Left lung (tissue), 10 donors: Measurements from ENCODE around the gene RXYLT1. TPM values are rescaled to one million over a fixed set of nuclear protein-coding genes. Genes with fewer than 3 reads are reported as not detected.

Source experiments
- ATAC-seq: fragments of 200-7000 bp; cut with Tn5 transposase; one replicate; pipeline ENCODE4 v1.9.1; 2020; ENCODE audit warnings: moderate library complexity
- DNase-seq, 4 donors: peaks; one replicate each; pipeline ENCODE4 v3.0.0-alpha.2; 2013 to 2020
- H3K27ac ChIP-seq, 2 donors: fragments of 200-600 bp; sonication (generic) in 1 of 2; one replicate each; pipeline versions ENCODE4 v1.5.0 to v1.8.0; 2020 to 2021
- H3K27me3 ChIP-seq, 2 donors: fragments of 200-600 bp; sonication (generic) in 1 of 2; one replicate each; pipeline versions ENCODE4 v1.5.0 to v1.8.0; 2020 to 2021
- H3K36me3 ChIP-seq, 2 donors: fragments of 200-600 bp; sonication (generic) in 1 of 2; one replicate each; pipeline versions ENCODE4 v1.5.0 to v1.8.0; 2020 to 2021
- H3K4me1 ChIP-seq, 2 donors: fragments of 200-600 bp; one replicate each; pipeline ENCODE4 v1.8.0; 2021
- H3K4me3 ChIP-seq, 2 donors: fragments of 200-600 bp; sonication (generic) in 1 of 2; one replicate each; pipeline versions ENCODE4 v1.5.0 to v1.8.0; 2020 to 2021; ENCODE audit warnings: mild to moderate bottlenecking in 1 of 2
- H3K9me3 ChIP-seq, 2 donors: fragments of 200-600 bp; sonication (generic) in 1 of 2; one replicate each; pipeline versions ENCODE4 v1.5.0 to v1.8.0; 2020 to 2021
- CTCF ChIP-seq, 2 donors: fragments of 200-600 bp; sonication (generic) in 1 of 2; IDR thresholded peaks; one replicate each; pipeline versions ENCODE4 v1.5.0 to v1.8.0; 2021; ENCODE audit warnings: antibody characterized with exemption in 2 of 2
- intact Hi-C, 2 donors: fragments of 100-400 bp; cut with DNase I; formaldehyde crosslinking; loops; one replicate each; pipeline versions ENCODE4 v1.11.2 to v1.14.2; 2022
- polyA plus RNA-seq, 6 donors: library from polyadenylated mRNA; unstranded; fragments of 120-200 nt; gene quantifications; one replicate each; pipeline ENCODE4 v1.2.1, GENCODE V29; 2013; ENCODE audit not compliant: insufficient read length in 6 of 6
- total RNA-seq, 2 donors: library from RNA; stranded (reverse); fragmentation: NEBNext Ultra II Directional; extraction: Animal tissue kit (Norgen Biotek cat#: 25700); gene quantifications; one replicate each; pipeline ENCODE4 v1.2.1, GENCODE V29; 2021
- donor health status: DM: no; HTN: yes; CAD: no.
- donor health status: DM: no; HTN: no; CAD: no.

The RXYLT1 gene
- total and polyA plus RNA-seq, 8 donors: 12.4 to 28.2 (median 24.1) TPM

- DNase-seq: peak in 1 of 4 donors; percentile 79
- TF ChIP-seq CTCF (IDR thresholded peaks at IDR 0.05): no peak
- Histone ChIP-seq H3K9me3 (peaks cover 0 to 2% of the 10 kb centered on the region in 2 donors), H3K27ac (no peak overlapping the region), H3K36me3 (no peaks in the 10 kb centered on the region), H3K4me3 (peak overlapping the region; percentile 14 to 28), H3K4me1 (no peaks in the 10 kb centered on the region), H3K27me3 (peaks cover 0 to 11% of the 10 kb centered on the region in 2 donors)
- ATAC-seq: peak; percentile 31
- intact Hi-C loops: loop anchor here (5.0 to 10.0 kb wide), 2 partner anchors 435 to 443 kb away; no protein-coding TSS in a partner anchor
Observed at GRCh38 chr12:63821781-63822251, 42.1 kb downstream of the RXYLT1 start.

GRCh38 chr12:63822352-63822751 lies 42.6 kb downstream of the RXYLT1 start:
- Histone ChIP-seq H3K36me3 (no peaks in the 10 kb centered on the region), H3K27ac (no peak overlapping the region), H3K4me3 (peak overlapping the region in 1 of 2 donors; percentile 28), H3K9me3 (peaks cover 0 to 2% of the 10 kb centered on the region in 2 donors), H3K27me3 (peaks cover 0 to 11% of the 10 kb centered on the region in 2 donors), H3K4me1 (no peaks in the 10 kb centered on the region)
- intact Hi-C loops: loop anchor here (5.0 to 10.0 kb wide), 2 partner anchors 435 to 442 kb away; no protein-coding TSS in a partner anchor
- TF ChIP-seq CTCF (IDR thresholded peaks at IDR 0.05): no peak
- DNase-seq (no peak), ATAC-seq (no peak)

GRCh38 chr12:63823040-63823439 lies 43.3 kb downstream of the RXYLT1 start:
- Histone ChIP-seq H3K4me3 (no peak overlapping the region), H3K36me3 (no peaks in the 10 kb centered on the region), H3K27ac (no peak overlapping the region), H3K27me3 (peaks cover 0 to 11% of the 10 kb centered on the region in 2 donors), H3K9me3 (peaks cover 0 to 2% of the 10 kb centered on the region in 2 donors), H3K4me1 (no peaks in the 10 kb centered on the region)
- no peak for DNase-seq
- no peak for TF ChIP-seq CTCF (IDR thresholded peaks at IDR 0.05)
- intact Hi-C loops: loop anchor here (5.0 to 10.0 kb wide), 2 partner anchors 434 to 442 kb away; no protein-coding TSS in a partner anchor
- no peak for ATAC-seq

- H3K36me3 ChIP-seq: no peaks in the 10 kb centered on the region
- TF ChIP-seq CTCF (IDR thresholded peaks at IDR 0.05): peak; percentile 77 to 78
- H3K27me3 ChIP-seq: peaks cover 0 to 11% of the 10 kb centered on the region in 2 donors
- H3K9me3 ChIP-seq: no peaks in the 10 kb centered on the region
- intact Hi-C loops: loop anchor here in 1 of 2 donors (10.0 kb wide), 1 partner anchor 439 kb away; no protein-coding TSS in a partner anchor
- H3K27ac ChIP-seq: no peak overlapping the region
- H3K4me3 ChIP-seq: no peak overlapping the region
- peak in 1 of 4 donors; percentile 88 for DNase-seq
- ATAC-seq: peak; percentile 82
- H3K4me1 ChIP-seq: no peaks in the 10 kb centered on the region
Observed at GRCh38 chr12:63826006-63826585, 46.4 kb downstream of the RXYLT1 start.

- Histone ChIP-seq H3K36me3 (no peaks in the 10 kb centered on the region), H3K4me1 (no peaks in the 10 kb centered on the region), H3K9me3 (no peaks in the 10 kb centered on the region), H3K27me3 (no peaks in the 10 kb centered on the region), H3K27ac (no peak overlapping the region), H3K4me3 (no peak overlapping the region)
- DNase-seq: no peak
- no peak for ATAC-seq
- no peak for TF ChIP-seq CTCF (IDR thresholded peaks at IDR 0.05)
- intact Hi-C loops: loop anchor here in 1 of 2 donors (10.0 kb wide), 1 partner anchor 436 kb away; no protein-coding TSS in a partner anchor
Observed at GRCh38 chr12:63828867-63829266, 49.2 kb downstream of the RXYLT1 start.
